Nephron (organoid): ENCODE measurements around the gene IQCK.

ENCODE experiments used
- H3K27ac Mint-ChIP-seq, 3 experiments: 2 replicates each; pipeline ENCODE4 v1.8.0; 2020; ENCODE audit warnings: mixed read lengths in 3 of 3, mild to moderate bottlenecking in 2 of 3, moderate library complexity in 1 of 3
- H3K27me3 Mint-ChIP-seq: 2 replicates; pipeline ENCODE4 v1.8.0; 2021; ENCODE audit warnings: low read depth, mild to moderate bottlenecking, moderate library complexity, mixed read lengths
- H3K36me3 Mint-ChIP-seq: 2 replicates; pipeline ENCODE4 v1.8.0; 2020; ENCODE audit warnings: low read depth, mixed read lengths
- H3K4me1 Mint-ChIP-seq: 2 replicates; pipeline ENCODE4 v1.8.0; 2020; ENCODE audit warnings: mixed read lengths
- H3K4me3 Mint-ChIP-seq, 3 experiments: 2 replicates each; pipeline ENCODE4 v1.8.0; 2020; ENCODE audit warnings: mild to moderate bottlenecking in 3 of 3, mixed read lengths in 3 of 3, moderate library complexity in 2 of 3
- H3K9me3 Mint-ChIP-seq: 2 replicates; pipeline ENCODE4 v1.8.0; 2020; ENCODE audit warnings: mixed read lengths
- TF ChIP-seq, protein P1 (sequence below), 3 experiments: fragments of 200-600 bp; sonication (generic); IDR thresholded peaks; one replicate each; pipeline ENCODE4 v1.5.0; 2021; ENCODE audit warnings: antibody characterized with exemption in 3 of 3; ENCODE audit not compliant: unreplicated experiment in 3 of 3

IQCK gene

DNA sequence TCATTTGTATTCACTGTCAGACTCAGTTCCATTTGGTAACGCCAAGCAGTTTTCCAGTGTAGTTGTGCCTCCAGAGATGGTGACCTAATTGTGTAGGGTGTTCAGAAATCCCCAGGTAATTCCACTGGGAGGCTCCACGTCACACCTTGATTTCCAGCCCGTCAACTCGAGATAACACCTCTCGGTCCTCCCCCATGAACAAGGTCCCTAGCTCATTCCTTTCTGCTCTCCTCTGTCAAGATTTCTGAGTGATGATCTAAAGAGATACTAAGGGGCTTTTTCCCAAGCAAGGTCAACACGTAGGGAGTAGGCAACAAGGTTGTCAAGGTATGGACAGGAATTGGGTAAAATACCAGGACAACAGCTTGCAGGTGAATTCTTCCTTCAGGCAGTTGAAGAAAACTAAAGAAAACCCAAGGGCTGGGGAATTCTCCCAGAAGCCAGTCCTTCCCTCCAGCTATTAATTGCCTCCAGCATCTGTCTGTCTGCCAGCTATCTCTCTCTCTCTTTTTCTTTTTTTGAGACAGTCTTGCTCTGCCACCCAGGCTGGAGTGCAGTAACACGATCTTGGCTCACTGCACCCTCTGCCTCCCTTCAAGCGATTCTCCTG, 135.2 kb downstream of the IQCK start:
- Mint-ChIP-seq H3K27ac (peak overlapping the region; percentile 84 to 98 (median 94)), H3K27me3 (no peaks in the 10 kb centered on the region), H3K36me3 (peaks cover 25% of the 10 kb centered on the region)

DNA sequence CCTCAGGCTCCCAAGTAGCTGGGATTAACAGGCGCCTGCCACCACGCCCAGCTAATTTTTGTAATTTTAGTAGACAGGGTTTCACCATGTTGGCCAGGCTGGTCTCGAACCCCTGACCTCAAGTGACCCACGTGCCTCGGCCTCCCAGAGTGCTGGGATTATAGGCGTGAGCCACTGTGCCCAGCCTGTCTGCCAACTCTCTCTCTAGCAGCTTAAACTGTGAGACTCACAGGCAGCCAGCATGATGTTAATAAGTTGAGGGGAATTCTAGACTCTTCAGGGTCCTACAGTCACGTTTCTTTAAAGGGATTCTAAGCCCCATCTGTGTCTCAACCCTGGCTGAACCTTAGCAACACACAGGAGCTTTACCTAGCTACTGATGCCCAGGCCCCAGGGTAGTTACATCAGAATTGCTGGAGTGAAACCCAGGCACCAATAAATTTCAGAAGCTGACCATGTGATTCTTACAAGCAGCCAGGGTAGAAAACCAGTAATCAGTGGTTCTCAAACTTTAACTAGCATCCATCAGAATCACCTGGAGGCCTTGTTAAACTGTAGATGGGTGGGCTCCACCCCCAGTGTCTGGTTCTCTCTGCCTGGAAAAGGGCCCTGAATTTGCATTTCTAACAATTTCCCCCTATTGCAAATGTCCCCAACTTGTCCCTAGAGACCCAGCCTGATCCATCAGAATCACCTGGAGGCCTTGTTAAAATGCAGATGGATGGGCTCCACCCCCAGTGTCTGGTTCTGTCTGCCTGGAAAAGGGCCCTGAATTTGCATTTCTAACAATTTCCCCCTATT, 135.9 kb downstream of the IQCK start:
- Mint-ChIP-seq H3K27ac (peak overlapping the region; percentile 84 to 98 (median 94)), H3K9me3 (no peaks in the 10 kb centered on the region), H3K27me3 (no peaks in the 10 kb centered on the region), H3K4me1 (peaks cover 28% of the 10 kb centered on the region), H3K4me3 (peak overlapping the region in 1 of 3 experiments; percentile 29), H3K36me3 (peaks cover 32% of the 10 kb centered on the region)
- TF ChIP-seq, protein P1, sequence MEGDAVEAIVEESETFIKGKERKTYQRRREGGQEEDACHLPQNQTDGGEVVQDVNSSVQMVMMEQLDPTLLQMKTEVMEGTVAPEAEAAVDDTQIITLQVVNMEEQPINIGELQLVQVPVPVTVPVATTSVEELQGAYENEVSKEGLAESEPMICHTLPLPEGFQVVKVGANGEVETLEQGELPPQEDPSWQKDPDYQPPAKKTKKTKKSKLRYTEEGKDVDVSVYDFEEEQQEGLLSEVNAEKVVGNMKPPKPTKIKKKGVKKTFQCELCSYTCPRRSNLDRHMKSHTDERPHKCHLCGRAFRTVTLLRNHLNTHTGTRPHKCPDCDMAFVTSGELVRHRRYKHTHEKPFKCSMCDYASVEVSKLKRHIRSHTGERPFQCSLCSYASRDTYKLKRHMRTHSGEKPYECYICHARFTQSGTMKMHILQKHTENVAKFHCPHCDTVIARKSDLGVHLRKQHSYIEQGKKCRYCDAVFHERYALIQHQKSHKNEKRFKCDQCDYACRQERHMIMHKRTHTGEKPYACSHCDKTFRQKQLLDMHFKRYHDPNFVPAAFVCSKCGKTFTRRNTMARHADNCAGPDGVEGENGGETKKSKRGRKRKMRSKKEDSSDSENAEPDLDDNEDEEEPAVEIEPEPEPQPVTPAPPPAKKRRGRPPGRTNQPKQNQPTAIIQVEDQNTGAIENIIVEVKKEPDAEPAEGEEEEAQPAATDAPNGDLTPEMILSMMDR (IDR thresholded peaks at IDR 0.05; ENCODE audit: unreplicated experiment in 3 of 3) = no peak

More for the DNA sequence above, 135.2 kb downstream of the IQCK start:
- Mint-ChIP-seq H3K9me3 (no peaks in the 10 kb centered on the region), H3K4me3 (peak overlapping the region in 1 of 3 experiments; percentile 29), H3K4me1 (peaks cover 25% of the 10 kb centered on the region)
- TF ChIP-seq, protein P1 (IDR thresholded peaks at IDR 0.05; ENCODE audit: unreplicated experiment in 3 of 3) = no peak

DNA sequence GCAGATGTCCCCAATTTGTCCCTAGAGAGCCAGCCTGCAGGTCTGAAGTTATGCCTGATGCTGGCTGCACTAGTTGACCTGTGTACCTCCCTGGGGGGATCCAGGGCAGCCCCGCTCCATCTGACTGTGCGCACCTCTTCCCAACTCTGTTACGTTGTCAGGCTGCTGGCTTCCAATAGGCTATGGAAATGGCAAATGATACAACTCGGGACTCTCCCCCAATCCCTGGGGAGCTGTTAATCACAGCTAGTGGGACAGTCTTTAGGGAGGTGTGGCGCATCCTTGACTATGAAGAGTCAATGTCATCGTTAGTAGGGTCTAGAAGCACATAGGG, 136.4 kb downstream of the IQCK start:
- Mint-ChIP-seq H3K27me3 (no peaks in the 10 kb centered on the region), H3K27ac (peak overlapping the region in 2 of 3 experiments; percentile 58 to 84), H3K4me3 (no peak overlapping the region), H3K9me3 (no peaks in the 10 kb centered on the region), H3K36me3 (peaks cover 38% of the 10 kb centered on the region), H3K4me1 (peaks cover 31% of the 10 kb centered on the region)
- TF ChIP-seq, protein P1 (IDR thresholded peaks at IDR 0.05; ENCODE audit: unreplicated experiment in 3 of 3) = no peak

DNA sequence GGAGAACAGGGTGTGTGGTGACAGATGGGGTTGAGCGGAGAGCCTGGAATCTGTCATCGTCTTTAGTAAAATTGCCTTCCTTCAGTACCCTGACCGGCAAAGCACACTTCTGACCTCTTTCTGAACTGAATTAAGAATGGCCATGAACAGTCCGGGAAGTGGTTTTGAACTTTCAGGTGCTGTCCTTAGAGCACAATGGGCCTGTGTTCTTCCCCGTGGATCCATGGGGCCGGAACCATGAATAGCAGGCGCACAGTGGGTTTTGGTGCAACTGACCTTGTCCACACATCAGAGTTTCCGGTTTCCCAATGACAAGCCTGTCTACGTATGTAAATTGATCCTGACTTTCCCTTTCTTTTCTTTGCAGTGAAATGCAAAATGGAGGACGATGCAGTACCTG, 138.0 kb downstream of the IQCK start:
- H3K36me3 Mint-ChIP-seq = peaks cover 48% of the 10 kb centered on the region
- TF ChIP-seq, protein P1 (IDR thresholded peaks at IDR 0.05; ENCODE audit: unreplicated experiment in 3 of 3) = no peak
- no peaks in the 10 kb centered on the region for H3K9me3 Mint-ChIP-seq
- H3K4me3 Mint-ChIP-seq = no peak overlapping the region
- H3K4me1 Mint-ChIP-seq = peaks cover 42% of the 10 kb centered on the region
- peak overlapping the region in 2 of 3 experiments; percentile 36 to 37 for H3K27ac Mint-ChIP-seq
- H3K27me3 Mint-ChIP-seq = no peaks in the 10 kb centered on the region

DNA sequence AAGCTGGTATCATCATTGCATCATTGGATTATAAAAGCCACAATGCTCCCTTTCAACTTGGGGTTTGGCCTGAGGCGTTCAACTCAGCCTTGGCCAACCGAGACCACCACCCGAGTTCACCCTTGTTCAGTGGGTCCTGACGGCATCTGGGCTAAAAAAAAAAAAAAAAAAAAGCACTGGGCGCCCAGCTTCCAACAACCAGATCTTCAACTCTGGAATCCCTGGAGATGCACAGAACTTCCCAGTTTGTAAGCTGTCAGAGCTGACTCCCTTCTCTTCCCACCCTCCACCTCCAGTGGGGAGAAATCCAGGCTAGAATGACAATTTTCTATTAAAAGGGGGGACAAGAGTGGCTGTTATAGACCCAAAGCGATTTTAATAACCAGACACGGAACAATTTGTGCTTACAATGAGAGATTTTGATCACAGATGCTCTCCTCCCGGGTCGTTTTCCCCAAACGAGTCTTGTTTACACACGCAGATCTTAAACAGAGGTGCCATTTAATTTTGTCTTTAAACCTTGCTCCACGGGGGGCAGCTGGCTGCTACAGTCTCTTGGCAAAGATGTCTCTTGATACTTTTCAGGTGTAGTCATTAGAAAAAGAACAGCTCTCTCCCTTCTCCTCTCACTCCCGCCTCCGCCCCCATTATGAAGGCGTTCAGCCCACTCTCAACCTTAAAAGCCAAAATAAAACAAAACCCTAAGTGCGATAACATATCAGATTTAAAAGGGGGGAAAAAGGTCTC, 139.7 kb downstream of the IQCK start:
- no peaks in the 10 kb centered on the region for H3K27me3 Mint-ChIP-seq
- peak overlapping the region in 1 of 3 experiments; percentile 5 for H3K27ac Mint-ChIP-seq
- TF ChIP-seq, protein P1 (IDR thresholded peaks at IDR 0.05; ENCODE audit: unreplicated experiment in 3 of 3) = no peak
- peaks cover 61% of the 10 kb centered on the region for H3K36me3 Mint-ChIP-seq
- H3K4me1 Mint-ChIP-seq = peaks cover 45% of the 10 kb centered on the region
- no peaks in the 10 kb centered on the region for H3K9me3 Mint-ChIP-seq
- no peak overlapping the region for H3K4me3 Mint-ChIP-seq
